ENCODE results near the gene DZANK1.

- TF ChIP-seq CTCF (IDR thresholded peaks at IDR 0.05 in 4 of 5, conservative IDR thresholded peaks at IDR 0.05 in 1 of 5) (no peak), POLR2A (IDR thresholded peaks at IDR 0.05) (no peak)
Observed at GRCh38 chr20:18397030-18397429, 69.8 kb downstream of the DZANK1 start.
